ENCODE data around the gene MAB21L3. TPM values are rescaled to one million over a fixed set of nuclear protein-coding genes. Genes with fewer than 3 reads are reported as not detected.

Gene MAB21L3
- total RNA-seq, 3 donors from 2014 or later, result 1.7 to 6.4 (median 4.7) TPM

- DNase-seq (no peak), ATAC-seq (no peak)
- Histone ChIP-seq H3K4me1 (ENCODE audit: low read depth) (no peaks in the 10 kb centered on the region), H3K4me3 (no peak overlapping the region), H3K36me3 (ENCODE audit: low read depth) (no peaks in the 10 kb centered on the region), H3K9me3 (no peaks in the 10 kb centered on the region)
- TF ChIP-seq CTCF (IDR thresholded peaks at IDR 0.05), result no peak
- intact Hi-C loops (cut with DNase I, micrococcal nuclease), result no loop called here
Measured at GRCh38 chr1:116119876-116120275, 8.7 kb downstream of the MAB21L3 start.

DNA sequence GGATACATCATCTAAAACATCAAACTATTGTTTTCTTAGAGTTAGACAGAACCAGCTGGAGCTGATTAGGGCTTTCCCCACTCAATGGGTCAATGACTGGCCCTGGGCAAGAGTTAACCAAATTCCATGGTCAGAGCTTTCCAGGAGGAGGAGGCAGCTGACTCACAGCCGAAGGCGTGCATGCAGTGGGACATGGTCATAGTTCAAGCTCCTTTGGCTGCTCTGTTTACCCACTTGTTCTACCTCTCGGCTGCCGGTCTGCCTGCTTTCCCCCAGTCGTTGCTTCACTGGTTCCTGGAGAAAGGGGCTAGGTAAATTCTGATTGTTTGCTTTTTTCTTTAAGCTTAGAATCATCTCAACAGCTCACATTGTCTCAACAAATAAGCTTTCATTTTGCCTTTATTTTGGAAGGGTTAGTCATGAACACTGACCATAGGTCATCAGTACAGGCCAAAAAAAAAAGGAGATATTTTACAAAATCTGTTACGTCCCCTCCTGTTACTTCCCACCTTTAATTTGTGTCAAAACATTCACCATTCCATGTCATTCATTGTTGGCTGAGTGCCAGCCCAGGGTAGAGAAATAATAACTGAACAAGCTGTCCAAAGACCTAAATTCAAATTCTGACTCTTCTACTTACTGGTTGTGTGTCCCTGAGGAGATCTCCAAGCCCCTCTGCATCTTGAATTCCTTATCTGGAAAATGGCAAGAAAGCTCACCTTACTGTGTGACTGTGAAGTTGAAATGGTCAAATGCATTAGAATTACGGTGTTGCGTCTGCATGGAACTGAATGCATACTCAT lies 12.0 kb downstream of the MAB21L3 start:
- no peaks in the 10 kb centered on the region for H3K4me1 ChIP-seq (ENCODE audit: low read depth)

GRCh38 chr1:116123837-116124533 lies 12.8 kb downstream of the MAB21L3 start:
- DNase-seq, result peak; percentile 64 to 74 (median 72)

More for the DNA sequence above, 12.0 kb downstream of the MAB21L3 start:
- Histone ChIP-seq H3K36me3 (ENCODE audit: low read depth) (no peaks in the 10 kb centered on the region), H3K9me3 (no peaks in the 10 kb centered on the region), H3K4me3 (no peak overlapping the region)
- DNase-seq (peak; percentile 64 to 73 (median 68)), ATAC-seq (peak; percentile 79)
- intact Hi-C loops (cut with DNase I, micrococcal nuclease), result no loop called here
- TF ChIP-seq CTCF (IDR thresholded peaks at IDR 0.05), result no peak

GRCh38 chr1:116125758-116126157 lies 14.6 kb downstream of the MAB21L3 start:
- no peaks in the 10 kb centered on the region for H3K4me1 ChIP-seq (ENCODE audit: low read depth)
- intact Hi-C loops (cut with DNase I, micrococcal nuclease), result no loop called here
- peak; percentile 71 to 82 (median 80) for DNase-seq
- no peaks in the 10 kb centered on the region for H3K9me3 ChIP-seq
- TF ChIP-seq CTCF (IDR thresholded peaks at IDR 0.05), result peak; percentile 7
- H3K36me3 ChIP-seq (ENCODE audit: low read depth), result no peaks in the 10 kb centered on the region
- peak overlapping the region; percentile 5 for H3K4me3 ChIP-seq
- peak; percentile 69 for ATAC-seq

More at GRCh38 chr1:116123837-116124533, 12.8 kb downstream of the MAB21L3 start:
- H3K4me1 ChIP-seq (ENCODE audit: low read depth), result no peaks in the 10 kb centered on the region
- peak; percentile 82 for ATAC-seq
- H3K9me3 ChIP-seq, result no peaks in the 10 kb centered on the region
- H3K36me3 ChIP-seq (ENCODE audit: low read depth), result no peaks in the 10 kb centered on the region
- intact Hi-C loops (cut with DNase I, micrococcal nuclease), result no loop called here
- no peak overlapping the region for H3K4me3 ChIP-seq
- no peak for TF ChIP-seq CTCF (IDR thresholded peaks at IDR 0.05)

- ATAC-seq, result no peak
- intact Hi-C loops (cut with DNase I, micrococcal nuclease), result no loop called here
- no peak for TF ChIP-seq CTCF (IDR thresholded peaks at IDR 0.05)
- no peaks in the 10 kb centered on the region for H3K9me3 ChIP-seq
- no peak overlapping the region for H3K4me3 ChIP-seq
- H3K4me1 ChIP-seq (ENCODE audit: low read depth), result no peaks in the 10 kb centered on the region
- H3K36me3 ChIP-seq (ENCODE audit: low read depth), result no peaks in the 10 kb centered on the region
- DNase-seq, result no peak
Measured at GRCh38 chr1:116126281-116126680, 15.1 kb downstream of the MAB21L3 start.

Data from mucosa of descending colon (tissue), 3 donors.